Measurements from ENCODE around the gene BRAF.

The BRAF gene

DNA sequence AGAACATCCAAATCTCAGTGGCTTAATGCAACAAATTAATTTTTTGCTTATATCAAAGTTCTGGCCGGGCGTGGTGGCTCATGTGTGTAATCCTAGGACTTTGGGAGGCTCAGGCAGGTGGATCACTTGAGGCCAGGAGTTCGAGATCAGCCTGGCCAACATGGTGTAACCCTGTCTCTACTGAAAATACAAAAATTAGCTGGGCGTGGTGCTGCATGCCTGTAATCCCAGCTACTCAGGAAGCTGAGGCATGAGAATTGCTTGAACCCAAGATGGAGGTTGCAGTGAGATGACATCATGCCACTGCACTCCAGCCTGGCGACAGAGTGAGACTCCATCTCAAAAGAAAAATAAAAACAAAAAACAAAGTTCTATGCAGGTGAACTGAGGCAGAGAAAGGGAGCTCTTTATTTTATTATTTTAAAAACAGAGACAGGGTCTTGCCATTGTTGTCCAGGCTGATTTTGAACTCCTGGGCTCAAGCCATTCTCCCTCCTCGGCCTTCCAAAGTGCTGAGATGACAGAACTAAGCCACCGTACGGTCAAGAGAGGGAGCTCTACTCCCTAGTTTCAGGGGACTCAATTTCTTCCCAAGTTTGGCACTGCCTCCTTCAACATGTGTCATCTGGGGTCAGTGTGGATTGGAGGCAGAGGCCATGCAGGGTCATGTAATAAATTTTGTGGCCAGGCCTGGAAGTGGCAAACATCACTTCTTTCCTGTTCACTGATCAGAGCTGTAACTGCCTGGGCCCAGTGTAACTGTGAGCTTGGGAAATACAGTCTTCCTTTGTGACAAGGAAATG is 249.6 kb downstream of the BRAF start:
- no peak overlapping the region for H3K4me3 ChIP-seq (ENCODE audit: low read depth, low read length)
- TF ChIP-seq, protein P1, sequence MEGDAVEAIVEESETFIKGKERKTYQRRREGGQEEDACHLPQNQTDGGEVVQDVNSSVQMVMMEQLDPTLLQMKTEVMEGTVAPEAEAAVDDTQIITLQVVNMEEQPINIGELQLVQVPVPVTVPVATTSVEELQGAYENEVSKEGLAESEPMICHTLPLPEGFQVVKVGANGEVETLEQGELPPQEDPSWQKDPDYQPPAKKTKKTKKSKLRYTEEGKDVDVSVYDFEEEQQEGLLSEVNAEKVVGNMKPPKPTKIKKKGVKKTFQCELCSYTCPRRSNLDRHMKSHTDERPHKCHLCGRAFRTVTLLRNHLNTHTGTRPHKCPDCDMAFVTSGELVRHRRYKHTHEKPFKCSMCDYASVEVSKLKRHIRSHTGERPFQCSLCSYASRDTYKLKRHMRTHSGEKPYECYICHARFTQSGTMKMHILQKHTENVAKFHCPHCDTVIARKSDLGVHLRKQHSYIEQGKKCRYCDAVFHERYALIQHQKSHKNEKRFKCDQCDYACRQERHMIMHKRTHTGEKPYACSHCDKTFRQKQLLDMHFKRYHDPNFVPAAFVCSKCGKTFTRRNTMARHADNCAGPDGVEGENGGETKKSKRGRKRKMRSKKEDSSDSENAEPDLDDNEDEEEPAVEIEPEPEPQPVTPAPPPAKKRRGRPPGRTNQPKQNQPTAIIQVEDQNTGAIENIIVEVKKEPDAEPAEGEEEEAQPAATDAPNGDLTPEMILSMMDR (IDR thresholded peaks at IDR 0.05; ENCODE audit: insufficient read depth, low read length, missing control alignments): peak; percentile 48
- POLR2A ChIA-PET: interaction anchor here (1.0 kb wide), 1 partner anchor 23 kb away, joined by 4 read pairs; no protein-coding TSS in a partner anchor
- CTCF ChIA-PET: interaction anchor here (1.0 to 4.8 kb wide), 20 partner anchors 10 to 1109 kb away, joined by 3 to 39 read pairs (median 4); partner anchors contain the start of gene MRPS33
- no peak for DNase-seq (ENCODE audit: low read depth, low spot score)

DNA sequence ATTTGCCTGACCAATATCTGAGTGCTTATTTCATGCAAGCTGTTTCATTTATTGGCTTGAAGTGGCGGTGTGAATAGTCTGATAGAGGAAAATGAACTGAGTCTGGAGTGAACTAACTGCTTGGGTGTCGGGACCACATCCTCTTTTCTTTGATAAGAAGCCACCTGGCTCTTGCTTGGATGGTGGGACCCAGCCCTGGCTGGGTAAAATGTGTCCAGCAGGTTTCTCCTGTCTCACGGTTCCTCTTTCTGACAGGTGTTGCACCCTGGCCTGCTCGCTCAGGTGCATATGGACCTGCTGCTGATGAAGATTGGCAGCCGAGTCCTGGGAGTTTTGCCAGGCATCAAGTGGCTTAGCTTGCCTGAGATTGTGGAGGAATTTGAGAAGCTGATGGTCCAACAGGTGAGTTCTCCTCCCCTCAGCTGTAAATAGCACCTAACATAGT is 250.4 kb downstream of the BRAF start:
- no peak for DNase-seq (ENCODE audit: low read depth, low spot score)
- CTCF ChIA-PET: interaction anchor here (1.1 to 4.8 kb wide), 14 partner anchors 7 to 861 kb away, joined by 3 to 39 read pairs (median 6); partner anchors contain the start of gene MRPS33
- no peak overlapping the region; the same call in 1 of the 2 replicates for H3K4me3 ChIP-seq (ENCODE audit: low read depth, low read length)
- TF ChIP-seq, protein P1 (IDR thresholded peaks at IDR 0.05; ENCODE audit: insufficient read depth, low read length, missing control alignments): no peak
- POLR2A ChIA-PET: no interaction called here

DNA sequence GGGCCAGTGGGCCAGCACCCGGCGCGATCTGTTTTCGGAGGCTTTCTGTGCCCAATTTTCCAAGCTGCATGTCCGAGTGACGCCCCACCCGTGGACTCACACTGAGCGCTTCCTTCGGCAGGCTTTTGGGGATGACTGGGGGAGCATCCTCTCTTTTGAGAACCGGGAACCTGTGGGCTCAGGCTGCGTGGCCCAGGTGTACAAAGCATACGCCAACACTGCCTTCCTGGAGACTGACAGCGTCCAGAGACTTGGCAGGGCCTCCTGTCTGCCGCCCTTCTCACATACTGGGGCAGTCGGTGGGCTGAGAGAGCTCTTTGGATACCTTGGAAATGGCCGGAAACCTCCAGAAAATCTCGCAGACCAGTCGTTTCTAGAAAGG is 251.0 kb downstream of the BRAF start:
- DNase-seq (ENCODE audit: low read depth, low spot score): no peak
- peak overlapping the region; percentile 71 for H3K4me3 ChIP-seq (ENCODE audit: low read depth, low read length)
- ChIA-PET CTCF (interaction anchor here (1.1 to 4.8 kb wide), 10 partner anchors 8 to 860 kb away, joined by 3 to 39 read pairs (median 8); partner anchors contain the start of gene MRPS33), POLR2A (no interaction called here)
- TF ChIP-seq, protein P1 (IDR thresholded peaks at IDR 0.05; ENCODE audit: insufficient read depth, low read length, missing control alignments): no peak

DNA sequence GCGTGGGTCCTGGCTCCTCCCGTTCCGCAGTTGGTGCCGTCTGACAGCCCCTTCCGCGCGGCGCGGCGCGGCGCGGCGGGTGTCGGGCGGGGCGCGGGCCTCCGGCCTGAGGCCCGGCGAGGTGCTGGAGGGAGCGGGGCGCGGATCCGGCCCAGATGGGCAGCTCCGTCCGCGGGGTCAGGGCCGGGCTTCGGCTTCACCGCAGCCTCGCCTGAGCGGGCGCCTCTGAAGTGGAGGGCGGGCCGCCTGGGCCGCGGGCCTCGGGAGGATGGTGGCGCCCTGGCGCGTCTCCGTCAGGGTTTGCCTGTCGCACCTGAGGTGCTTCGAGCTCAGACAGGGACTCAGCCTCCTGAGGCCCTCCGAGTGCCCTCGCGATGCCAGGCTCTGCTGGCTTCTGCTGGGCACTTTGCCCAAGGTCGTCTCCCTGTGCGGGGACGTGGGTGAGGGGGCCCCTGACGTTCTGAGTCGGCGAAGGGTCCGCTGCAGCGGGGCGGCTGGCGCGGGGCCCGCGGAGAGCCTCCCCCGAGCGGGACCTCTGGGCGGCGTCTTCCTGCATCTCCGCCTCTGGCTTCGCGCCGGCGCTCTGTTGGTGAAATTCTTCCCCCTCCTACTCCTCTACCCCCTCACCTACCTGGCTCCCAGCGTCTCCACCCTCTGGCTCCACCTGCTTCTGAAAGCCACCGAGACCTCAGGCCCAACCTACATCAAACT is 251.5 kb downstream of the BRAF start:
- TF ChIP-seq, protein P1 (IDR thresholded peaks at IDR 0.05; ENCODE audit: insufficient read depth, low read length, missing control alignments): no peak
- peak overlapping the region; percentile 71 for H3K4me3 ChIP-seq (ENCODE audit: low read depth, low read length)
- ChIA-PET CTCF (interaction anchor here (1.2 to 4.8 kb wide), 6 partner anchors 9 to 340 kb away, joined by 3 to 39 read pairs (median 8); partner anchors contain the start of gene MRPS33), POLR2A (no interaction called here)
- no peak for DNase-seq (ENCODE audit: low read depth, low spot score)

DNA sequence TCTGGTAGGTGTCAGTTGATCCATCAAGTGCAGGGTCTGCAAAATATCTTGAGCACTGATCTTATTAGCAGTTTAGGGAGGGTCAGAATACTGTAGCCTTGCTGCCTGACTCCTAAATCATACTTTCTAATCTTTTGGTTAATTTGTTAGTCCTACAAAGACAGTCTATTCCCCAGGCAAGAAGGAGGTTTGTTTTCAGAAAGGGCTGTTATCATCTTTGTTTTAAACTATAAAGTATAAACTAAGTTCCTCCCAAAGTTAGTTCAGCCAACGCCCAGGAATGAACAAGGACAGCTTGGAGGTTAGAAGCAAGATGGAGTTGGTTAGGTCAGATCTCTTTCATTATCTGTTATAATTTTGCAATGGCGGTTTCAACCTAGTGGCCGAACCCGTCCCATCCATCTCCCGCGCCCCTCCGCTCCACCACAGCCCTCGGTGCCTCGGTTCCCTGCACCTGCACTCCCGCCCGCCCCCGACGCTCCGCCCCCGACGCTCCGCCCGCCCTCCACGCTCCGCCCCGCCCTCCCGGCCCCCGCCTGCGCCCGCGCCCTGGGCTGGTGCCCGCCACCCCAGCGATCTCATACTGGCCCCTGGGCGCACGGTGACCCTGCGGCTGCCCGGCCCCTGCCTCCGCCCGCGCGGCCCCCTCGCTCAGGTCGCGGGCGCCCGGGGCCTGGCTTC is 252.2 kb downstream of the BRAF start, which contains the start of gene ADCK2:
TSS of gene ADCK2 (plus strand) at position 564 of the 681 bp plus-strand sequence. CDS start 386 bp downstream, outside the sequence.
- DNase-seq (ENCODE audit: low read depth, low spot score): no peak
- ChIA-PET CTCF (interaction anchor here (2.5 to 4.8 kb wide), 3 partner anchors 13 to 341 kb away, joined by 7 to 39 read pairs (median 35); partner anchors contain the start of gene MRPS33), POLR2A (no interaction called here)
- H3K4me3 ChIP-seq (ENCODE audit: low read depth, low read length): peak within 1 kb of the TSS; percentile 71
- TF ChIP-seq, protein P1 (IDR thresholded peaks at IDR 0.05; ENCODE audit: insufficient read depth, low read length, missing control alignments): no peak

Data from AG04449 (cell line).